ENCODE results near the gene KCNIP4.

The KCNIP4 gene

DNA sequence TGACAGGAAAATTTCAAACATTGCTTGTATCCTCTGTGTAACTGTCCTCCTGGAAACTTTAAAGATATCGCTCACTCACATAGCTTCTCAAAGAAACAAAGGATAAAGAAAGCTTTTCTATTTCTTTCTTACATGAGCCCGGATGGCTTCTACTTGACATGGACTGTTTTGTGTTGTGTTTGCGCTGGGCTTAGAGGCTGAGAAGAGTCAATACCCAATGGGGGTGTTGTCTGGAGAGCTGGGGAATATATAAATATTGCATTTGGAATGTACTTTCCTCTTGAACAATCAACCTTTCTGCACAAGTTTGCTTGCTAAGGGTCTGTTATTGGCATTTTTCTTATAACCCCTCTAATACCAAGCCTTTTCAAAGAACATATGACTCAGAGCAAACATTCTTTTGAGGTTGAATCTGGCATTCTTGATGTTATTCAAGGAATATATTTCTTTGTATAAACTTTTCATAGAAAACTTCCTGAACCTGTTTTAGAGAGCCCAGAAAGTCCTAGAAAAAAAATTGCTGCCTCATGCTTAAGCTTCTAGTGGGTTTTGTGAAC is 916.4 kb downstream of the KCNIP4 start:
- H3K4me1 Mint-ChIP-seq, result no peaks in the 10 kb centered on the region
- H3K36me3 Mint-ChIP-seq, result no peaks in the 10 kb centered on the region
- DNase-seq (no peak), ATAC-seq (replicated peaks) (no peak)
- H3K27me3 Mint-ChIP-seq, result no peaks in the 10 kb centered on the region
- H3K4me3 Mint-ChIP-seq, result no peak overlapping the region
- H3K9me3 Mint-ChIP-seq, result peaks cover 2 to 7% of the 10 kb centered on the region in 2 donors
- H3K27ac Mint-ChIP-seq, result no peak overlapping the region

DNA sequence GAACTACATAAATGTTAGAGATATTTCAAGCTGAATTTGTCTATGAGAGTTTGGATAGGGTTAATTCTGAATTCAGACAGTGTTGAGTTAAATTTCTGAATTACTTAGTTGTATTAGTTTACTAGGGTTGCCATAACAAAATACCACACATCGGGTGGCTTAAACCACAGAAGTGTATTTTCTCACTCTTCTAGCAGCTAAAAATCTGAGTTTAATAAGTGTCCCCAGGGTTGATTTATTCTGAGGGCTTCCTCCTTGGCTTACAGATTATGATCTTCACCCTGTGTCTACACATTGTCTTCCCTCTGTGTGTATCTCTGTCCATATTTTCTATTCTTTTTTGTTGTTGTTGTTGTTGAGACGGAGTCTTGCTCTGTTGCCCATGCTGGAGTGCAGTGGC is 929.8 kb downstream of the KCNIP4 start:
- DNase-seq, result no peak
- H3K9me3 Mint-ChIP-seq, result peaks cover 6 to 13% of the 10 kb centered on the region in 2 donors
- no peaks in the 10 kb centered on the region for H3K4me1 Mint-ChIP-seq
- H3K4me3 Mint-ChIP-seq, result no peak overlapping the region
- H3K27me3 Mint-ChIP-seq, result no peaks in the 10 kb centered on the region
- H3K36me3 Mint-ChIP-seq, result no peaks in the 10 kb centered on the region
- no peak overlapping the region for H3K27ac Mint-ChIP-seq
- no peak for ATAC-seq (replicated peaks)

DNA sequence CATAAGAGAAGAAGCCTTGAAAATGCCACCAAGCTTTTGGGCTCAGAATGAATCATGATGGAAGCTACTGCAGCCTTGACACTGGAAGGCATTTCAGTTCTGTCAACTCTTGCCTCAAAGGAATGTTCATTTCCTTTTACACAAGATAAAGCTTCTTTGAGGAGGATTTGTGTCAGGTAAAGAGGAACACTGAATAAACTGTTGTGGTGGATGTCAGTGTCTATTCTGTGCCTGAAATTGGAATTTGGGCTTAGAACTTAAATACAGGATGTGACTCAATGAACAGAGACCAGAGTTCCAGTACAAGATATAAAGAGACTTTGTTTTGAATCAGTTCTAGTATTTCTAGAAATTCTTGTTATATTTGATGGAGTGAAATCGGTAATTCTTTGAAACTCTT is 935.1 kb downstream of the KCNIP4 start:
- H3K9me3 Mint-ChIP-seq, result peaks cover 9 to 14% of the 10 kb centered on the region in 2 donors
- no peaks in the 10 kb centered on the region for H3K36me3 Mint-ChIP-seq
- H3K27me3 Mint-ChIP-seq, result no peaks in the 10 kb centered on the region
- no peak for DNase-seq
- H3K27ac Mint-ChIP-seq, result no peak overlapping the region
- H3K4me3 Mint-ChIP-seq, result no peak overlapping the region
- ATAC-seq (replicated peaks), result no peak
- H3K4me1 Mint-ChIP-seq, result no peaks in the 10 kb centered on the region

DNA sequence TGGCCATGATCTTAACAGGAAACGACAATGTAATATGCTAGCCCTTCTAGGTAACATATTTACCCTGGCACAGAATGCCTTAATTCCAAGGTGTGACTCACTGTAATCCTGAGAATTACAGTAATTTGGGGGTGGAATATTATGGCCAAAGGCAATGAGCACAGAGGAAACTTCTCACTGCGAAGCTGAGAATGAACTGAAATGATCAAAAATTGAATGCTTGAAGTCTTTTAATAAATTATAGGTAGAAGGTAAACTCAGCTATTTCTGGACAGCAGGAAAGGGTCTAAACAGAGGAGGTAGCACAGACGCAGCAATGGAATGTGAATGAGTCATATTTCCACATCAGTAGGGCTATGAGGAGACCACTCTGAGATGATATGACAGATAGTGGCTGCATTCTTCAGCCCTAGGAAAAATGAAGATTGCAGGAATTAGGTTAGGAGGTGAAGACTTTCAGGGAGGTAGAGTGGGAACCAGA is 935.7 kb downstream of the KCNIP4 start:
- no peaks in the 10 kb centered on the region for H3K36me3 Mint-ChIP-seq
- no peak for DNase-seq
- no peaks in the 10 kb centered on the region for H3K4me1 Mint-ChIP-seq
- no peak for ATAC-seq (replicated peaks)
- no peak overlapping the region for H3K27ac Mint-ChIP-seq
- H3K27me3 Mint-ChIP-seq, result no peaks in the 10 kb centered on the region
- no peak overlapping the region for H3K4me3 Mint-ChIP-seq
- H3K9me3 Mint-ChIP-seq, result peaks cover 9 to 11% of the 10 kb centered on the region in 2 donors

DNA sequence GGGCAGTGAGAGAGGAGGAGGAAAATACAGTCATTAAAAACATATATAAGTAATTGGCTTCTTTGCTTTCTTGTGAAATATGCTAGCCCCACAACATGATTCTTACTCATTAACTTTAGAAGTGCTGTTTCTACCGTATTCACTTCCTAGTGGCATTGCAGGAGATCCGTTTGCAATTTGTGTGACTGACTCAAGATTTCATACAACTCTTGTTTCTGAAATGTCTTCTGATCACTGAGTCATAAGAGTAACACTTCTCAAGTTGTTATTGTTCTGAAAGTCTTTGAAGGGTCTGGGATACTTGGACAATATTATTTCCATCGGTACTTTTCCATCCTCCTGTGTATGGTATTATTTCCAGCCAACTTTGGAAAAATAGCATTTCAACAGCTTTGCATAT is 937.5 kb downstream of the KCNIP4 start:
- H3K4me3 Mint-ChIP-seq, result no peak overlapping the region
- no peak for DNase-seq
- no peaks in the 10 kb centered on the region for H3K4me1 Mint-ChIP-seq
- H3K27me3 Mint-ChIP-seq, result no peaks in the 10 kb centered on the region
- H3K9me3 Mint-ChIP-seq, result peaks cover 6 to 7% of the 10 kb centered on the region in 2 donors
- no peaks in the 10 kb centered on the region for H3K36me3 Mint-ChIP-seq
- H3K27ac Mint-ChIP-seq, result no peak overlapping the region
- ATAC-seq (replicated peaks), result no peak

DNA sequence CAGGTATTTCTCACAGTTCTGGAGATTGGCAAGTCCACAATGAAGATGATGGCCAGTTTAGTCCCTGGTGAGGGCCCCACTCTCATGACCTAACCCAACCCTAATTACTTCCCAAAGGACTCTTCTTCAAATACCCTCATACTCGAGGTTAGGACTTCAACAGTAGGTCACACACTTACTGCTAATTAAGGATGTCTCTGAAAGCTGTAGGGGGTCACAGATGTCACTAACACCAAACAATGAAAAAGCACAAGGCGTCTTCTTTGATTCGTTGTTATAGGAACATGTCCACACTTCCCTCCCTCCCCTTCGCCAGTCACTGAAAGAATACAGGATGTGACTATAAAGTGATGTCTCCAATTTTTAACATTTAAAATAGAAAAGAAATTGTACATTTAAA is 938.6 kb downstream of the KCNIP4 start:
- Mint-ChIP-seq H3K4me1 (no peaks in the 10 kb centered on the region), H3K9me3 (peaks cover 6% of the 10 kb centered on the region in 2 donors), H3K27ac (no peak overlapping the region), H3K27me3 (no peaks in the 10 kb centered on the region), H3K36me3 (no peaks in the 10 kb centered on the region), H3K4me3 (no peak overlapping the region)
- DNase-seq (no peak), ATAC-seq (replicated peaks) (no peak)

DNA sequence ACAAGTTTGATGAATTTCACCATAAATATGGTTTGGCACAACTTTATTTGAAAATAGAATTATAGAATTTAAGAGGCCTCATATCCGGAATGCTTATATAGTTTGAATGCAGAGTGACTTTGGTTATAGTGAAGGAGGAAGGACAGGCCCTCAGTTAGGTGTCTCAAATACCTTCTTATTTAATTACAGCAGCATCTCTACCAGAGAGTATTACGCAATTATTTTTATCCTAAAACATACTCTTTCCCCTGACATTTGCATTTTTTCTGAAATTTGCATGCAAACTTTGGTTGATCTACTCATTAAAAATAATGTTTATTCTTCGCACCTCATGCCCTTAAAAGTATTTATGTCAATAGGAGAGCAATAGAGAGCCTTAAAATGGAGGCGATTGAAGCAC is 942.9 kb downstream of the KCNIP4 start:
- H3K27me3 Mint-ChIP-seq, result no peaks in the 10 kb centered on the region
- no peak for ATAC-seq (replicated peaks)
- H3K36me3 Mint-ChIP-seq, result no peaks in the 10 kb centered on the region
- no peak overlapping the region for H3K4me3 Mint-ChIP-seq
- no peaks in the 10 kb centered on the region for H3K4me1 Mint-ChIP-seq
- H3K27ac Mint-ChIP-seq, result no peak overlapping the region
- no peak for DNase-seq
- peaks cover 3 to 7% of the 10 kb centered on the region in 2 donors for H3K9me3 Mint-ChIP-seq

DNA sequence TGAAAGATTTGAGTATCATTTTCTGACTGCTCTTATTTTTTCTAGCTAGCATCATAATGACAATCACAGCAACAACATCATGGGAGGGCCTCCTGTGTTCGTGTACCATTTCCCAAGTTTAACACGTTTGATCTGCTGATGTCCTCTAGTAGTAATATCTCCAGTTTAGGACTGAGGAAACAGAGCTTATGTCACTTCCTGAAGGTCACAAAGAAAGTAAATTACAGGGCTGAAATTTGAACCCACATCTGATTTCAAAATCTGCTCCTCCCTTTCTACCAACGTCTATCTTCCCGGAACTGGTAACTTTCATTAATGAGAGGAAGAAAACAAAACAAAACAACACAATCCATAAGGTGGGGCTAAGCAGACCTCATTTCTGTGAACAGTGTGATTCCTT is 945.6 kb downstream of the KCNIP4 start:
- Mint-ChIP-seq H3K36me3 (no peaks in the 10 kb centered on the region), H3K9me3 (peaks cover 8 to 10% of the 10 kb centered on the region in 2 donors), H3K27me3 (no peaks in the 10 kb centered on the region), H3K27ac (no peak overlapping the region), H3K4me1 (no peaks in the 10 kb centered on the region), H3K4me3 (no peak overlapping the region)
- no peak for DNase-seq
- no peak for ATAC-seq (replicated peaks)

DNA sequence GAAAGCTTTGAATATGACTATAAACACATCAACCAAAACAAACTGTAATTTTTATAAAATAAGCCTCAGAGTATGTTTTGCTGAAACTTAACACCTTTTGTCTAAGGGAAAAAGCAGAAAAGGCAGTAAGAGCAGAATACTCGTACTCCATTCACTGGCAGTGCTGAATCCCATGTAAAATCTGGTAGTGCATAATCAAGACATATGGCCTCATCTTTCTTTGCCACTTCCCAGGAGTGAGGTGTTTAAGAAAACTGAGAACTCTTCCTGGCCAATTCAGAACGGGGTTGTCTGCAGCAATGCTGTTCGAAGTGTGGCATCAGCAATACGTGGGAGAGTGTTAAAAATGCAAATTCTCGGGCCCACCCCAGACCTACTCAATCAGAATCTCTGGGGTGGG is 946.3 kb downstream of the KCNIP4 start:
- no peak overlapping the region for H3K27ac Mint-ChIP-seq
- ATAC-seq (replicated peaks), result no peak
- peaks cover 8 to 10% of the 10 kb centered on the region in 2 donors for H3K9me3 Mint-ChIP-seq
- no peak for DNase-seq
- no peaks in the 10 kb centered on the region for H3K27me3 Mint-ChIP-seq
- H3K4me1 Mint-ChIP-seq, result no peaks in the 10 kb centered on the region
- H3K4me3 Mint-ChIP-seq, result no peak overlapping the region
- no peaks in the 10 kb centered on the region for H3K36me3 Mint-ChIP-seq

DNA sequence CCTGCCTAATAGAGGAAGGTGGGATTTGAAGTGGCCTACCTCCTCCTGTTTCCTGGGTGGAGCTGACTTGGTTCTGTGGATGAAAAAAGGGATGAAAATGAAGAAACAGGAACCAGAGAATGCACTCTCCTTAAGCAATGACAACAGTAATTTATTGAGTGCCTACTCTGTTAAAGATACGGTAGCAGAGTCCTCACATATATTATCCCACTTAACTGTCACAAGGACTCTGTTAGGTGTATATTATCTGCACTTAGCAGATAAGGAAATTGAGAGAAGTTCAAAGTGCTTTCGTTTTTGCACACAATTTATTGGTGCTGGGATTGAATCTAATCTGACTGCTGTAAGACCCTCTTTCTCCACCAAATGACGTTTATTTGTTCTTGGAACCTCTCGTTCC is 947.1 kb downstream of the KCNIP4 start:
- Mint-ChIP-seq H3K4me1 (no peaks in the 10 kb centered on the region), H3K4me3 (no peak overlapping the region), H3K27me3 (no peaks in the 10 kb centered on the region), H3K27ac (no peak overlapping the region), H3K36me3 (no peaks in the 10 kb centered on the region), H3K9me3 (peaks cover 7 to 10% of the 10 kb centered on the region in 2 donors)
- DNase-seq (no peak), ATAC-seq (replicated peaks) (no peak)

DNA sequence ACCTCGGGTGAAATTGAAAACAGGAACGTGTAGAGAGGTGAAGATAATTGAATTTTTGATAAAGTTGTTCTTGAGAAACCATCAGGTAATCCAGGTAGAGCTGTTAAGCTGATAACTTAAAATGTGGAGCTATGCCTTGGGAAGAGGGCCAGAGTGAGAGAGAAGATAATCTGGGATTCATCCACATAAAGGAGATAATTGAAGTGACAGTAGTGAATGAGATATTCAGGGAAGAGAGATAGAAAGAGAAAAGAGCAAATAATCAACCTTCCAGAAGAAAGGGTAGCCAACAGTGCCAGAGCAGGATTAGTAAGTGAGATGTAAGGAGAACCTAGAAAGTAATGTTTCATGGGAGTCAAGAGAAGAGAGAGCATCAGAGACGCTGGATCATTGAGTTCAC is 950.7 kb downstream of the KCNIP4 start:
- H3K27me3 Mint-ChIP-seq, result no peaks in the 10 kb centered on the region
- H3K4me1 Mint-ChIP-seq, result no peaks in the 10 kb centered on the region
- H3K4me3 Mint-ChIP-seq, result no peak overlapping the region
- no peaks in the 10 kb centered on the region for H3K36me3 Mint-ChIP-seq
- peaks cover 2 to 7% of the 10 kb centered on the region in 2 donors for H3K9me3 Mint-ChIP-seq
- DNase-seq, result no peak
- ATAC-seq (replicated peaks), result no peak
- no peak overlapping the region for H3K27ac Mint-ChIP-seq

DNA sequence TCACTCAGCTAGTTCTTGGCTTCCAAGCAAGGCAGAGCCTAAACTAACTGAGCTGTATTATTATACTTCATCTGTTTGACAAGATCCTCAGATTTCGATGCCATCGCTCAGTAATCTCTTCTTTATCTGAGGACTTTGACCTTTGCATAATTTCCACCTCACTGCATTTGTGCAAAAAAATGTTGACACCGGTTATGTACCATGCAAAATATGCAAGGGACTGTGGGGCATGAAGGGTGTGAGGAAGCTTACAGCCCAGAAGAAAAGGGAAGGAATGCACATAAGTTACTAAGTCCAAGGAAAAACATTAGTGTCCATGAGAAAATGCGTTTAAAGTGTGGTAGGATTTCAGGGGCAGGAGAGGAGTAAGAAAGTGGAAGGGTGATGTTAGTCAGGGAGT is 953.0 kb downstream of the KCNIP4 start:
- peaks cover under 1 to 11% of the 10 kb centered on the region in 2 donors for H3K9me3 Mint-ChIP-seq
- no peak overlapping the region for H3K4me3 Mint-ChIP-seq
- H3K36me3 Mint-ChIP-seq, result no peaks in the 10 kb centered on the region
- H3K4me1 Mint-ChIP-seq, result no peaks in the 10 kb centered on the region
- no peak for DNase-seq
- H3K27me3 Mint-ChIP-seq, result no peaks in the 10 kb centered on the region
- H3K27ac Mint-ChIP-seq, result no peak overlapping the region
- no peak for ATAC-seq (replicated peaks)

DNA sequence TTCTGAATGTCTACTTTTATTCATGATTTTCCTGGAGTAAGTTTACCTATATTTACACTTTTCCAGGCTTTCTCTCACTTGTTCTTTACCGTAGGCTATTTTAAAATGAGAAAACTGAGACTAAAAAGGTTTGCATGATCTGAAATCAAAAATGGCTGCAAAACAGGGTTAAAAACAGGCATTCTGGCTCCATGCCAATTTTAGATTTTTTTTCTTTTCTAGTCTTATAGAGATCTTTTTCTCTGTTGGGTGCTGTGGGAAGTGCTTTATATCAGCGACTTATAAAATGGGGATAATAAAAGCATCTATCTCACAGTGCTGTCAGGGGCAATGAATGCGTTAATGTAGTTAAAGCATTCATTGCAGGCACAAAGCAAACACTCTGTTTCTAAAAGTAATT is 953.6 kb downstream of the KCNIP4 start:
- Mint-ChIP-seq H3K9me3 (peaks cover 0 to 11% of the 10 kb centered on the region in 2 donors), H3K36me3 (no peaks in the 10 kb centered on the region), H3K27me3 (no peaks in the 10 kb centered on the region), H3K4me3 (no peak overlapping the region), H3K4me1 (no peaks in the 10 kb centered on the region), H3K27ac (no peak overlapping the region)
- DNase-seq, result no peak
- no peak for ATAC-seq (replicated peaks)

DNA sequence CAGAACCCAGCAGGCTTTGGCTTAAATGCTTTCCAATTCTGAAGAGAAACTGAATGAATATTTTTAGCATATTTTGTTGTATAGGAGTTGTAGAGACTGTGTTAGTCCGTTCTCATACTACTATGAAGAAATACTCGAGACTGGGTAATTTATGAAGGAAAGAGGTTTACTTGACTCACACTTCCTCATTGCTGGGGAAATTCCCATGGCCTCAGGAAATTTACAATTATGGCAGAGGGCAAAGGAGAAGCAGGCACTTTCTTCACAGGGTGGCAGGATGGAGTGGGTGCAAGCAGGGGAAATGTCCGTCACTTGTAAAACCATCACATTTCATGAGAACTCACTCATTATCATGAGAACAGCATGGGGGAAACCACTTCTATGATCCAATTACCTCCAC is 956.6 kb downstream of the KCNIP4 start:
- peak in 1 of 2 donors; percentile 60 for ATAC-seq (replicated peaks)
- Mint-ChIP-seq H3K4me3 (no peak overlapping the region), H3K27ac (no peak overlapping the region), H3K4me1 (no peaks in the 10 kb centered on the region), H3K27me3 (no peaks in the 10 kb centered on the region), H3K9me3 (peaks cover 0 to 4% of the 10 kb centered on the region in 2 donors), H3K36me3 (no peaks in the 10 kb centered on the region)
- no peak for DNase-seq

DNA sequence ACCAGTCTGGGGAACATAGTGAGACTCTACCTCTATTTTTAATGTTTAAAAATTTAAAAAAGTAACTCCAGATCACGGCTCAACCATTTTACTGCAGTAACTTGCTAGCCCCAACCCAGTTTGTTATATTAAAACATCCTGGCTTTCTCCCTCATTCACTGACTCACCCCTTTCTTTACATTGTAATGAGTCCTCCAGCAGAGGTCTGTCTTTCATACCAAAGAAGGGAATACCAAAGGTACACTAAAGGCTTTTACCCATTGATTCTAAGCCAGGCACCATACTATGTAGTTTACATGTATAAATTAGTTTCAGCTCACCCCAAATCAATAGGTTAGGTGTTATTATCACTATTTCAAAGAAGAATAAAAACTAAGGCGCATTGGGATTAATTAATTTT is 961.4 kb downstream of the KCNIP4 start:
- no peak overlapping the region for H3K4me3 Mint-ChIP-seq
- H3K4me1 Mint-ChIP-seq, result no peaks in the 10 kb centered on the region
- no peaks in the 10 kb centered on the region for H3K36me3 Mint-ChIP-seq
- peaks cover 0 to 4% of the 10 kb centered on the region in 2 donors for H3K9me3 Mint-ChIP-seq
- no peak for ATAC-seq (replicated peaks)
- no peaks in the 10 kb centered on the region for H3K27me3 Mint-ChIP-seq
- no peak overlapping the region for H3K27ac Mint-ChIP-seq
- no peak for DNase-seq

DNA sequence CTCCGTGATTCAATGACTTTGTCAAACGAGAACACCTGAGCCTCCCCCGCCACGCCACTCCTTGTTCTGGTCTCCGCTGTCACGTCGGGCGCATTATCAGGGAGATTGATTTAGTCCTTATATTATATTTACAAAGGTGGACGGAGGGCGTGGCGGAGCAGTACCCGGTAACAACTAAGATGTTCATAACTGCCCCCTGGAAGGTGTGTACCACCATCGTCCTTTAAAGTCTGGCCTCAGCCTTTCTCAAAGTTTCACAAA is 964.1 kb downstream of the KCNIP4 start:
- H3K9me3 Mint-ChIP-seq, result peaks cover 0 to 2% of the 10 kb centered on the region in 2 donors
- no peak overlapping the region for H3K27ac Mint-ChIP-seq
- no peaks in the 10 kb centered on the region for H3K27me3 Mint-ChIP-seq
- ATAC-seq (replicated peaks) (no peak), DNase-seq (no peak)
- H3K4me1 Mint-ChIP-seq, result no peaks in the 10 kb centered on the region
- no peak overlapping the region for H3K4me3 Mint-ChIP-seq
- H3K36me3 Mint-ChIP-seq, result no peaks in the 10 kb centered on the region
